HUES64 (cell line): ENCODE results near the gene PHF12. TPM values are rescaled to one million over a fixed set of nuclear protein-coding genes. Genes with fewer than 3 reads are reported as not detected.

Source experiments
- H3K27ac ChIP-seq: 2 replicates; pipeline ENCODE4 v1.7.0; 2013; ENCODE audit warnings: low read depth, low read length, inconsistent platforms
- H3K27me3 ChIP-seq: 2 replicates; pipeline ENCODE4 v1.6.1; 2013; ENCODE audit warnings: mild to moderate bottlenecking, low read length; ENCODE audit not compliant: insufficient read depth
- H3K36me3 ChIP-seq: 2 replicates; pipeline ENCODE4 v1.6.1; 2013; ENCODE audit warnings: mild to moderate bottlenecking, low read length; ENCODE audit not compliant: insufficient read depth
- H3K4me1 ChIP-seq: 2 replicates; pipeline ENCODE4 v1.6.1; 2013; ENCODE audit warnings: mild to moderate bottlenecking, low read length, moderate library complexity; ENCODE audit not compliant: insufficient read depth
- H3K4me3 ChIP-seq: 2 replicates; pipeline ENCODE4 v1.5.1; 2013; ENCODE audit warnings: mild to moderate bottlenecking, low read length, moderate library complexity
- H3K9ac ChIP-seq: 2 replicates; pipeline ENCODE4 v1.6.1; 2013; ENCODE audit warnings: mild to moderate bottlenecking, low read depth, low read length
- H3K9me3 ChIP-seq: 2 replicates; pipeline ENCODE4 v1.6.1; 2013; ENCODE audit warnings: low read depth, low read length; ENCODE audit not compliant: insufficient read depth
- WGBS: fragments of 150-250, 120-280 bp; methylation state at CpG from one replicate; pipeline ENCODE4 v1.1.7; 2013; ENCODE audit warnings: missing lambda C conversion rate; 5-methylcytosine and 5-hydroxymethylcytosine counted together
- polyA plus RNA-seq, 2 experiments: library from polyadenylated mRNA; stranded (reverse); fragments of 50-300 nt; gene quantifications; one replicate each; pipeline ENCODE4 v1.2.3, GENCODE V29; 2013

PHF12 gene
- polyA plus RNA-seq (2013, experiment 1 of 2), result 27.3 TPM
- polyA plus RNA-seq (2013, experiment 2 of 2), result 33.0 TPM

GRCh38 chr17:28951428-28951990 is at the start of gene PHF12:
TSS of gene PHF12 (minus strand) at chr17:28951518. CDS start at chr17:28950960, 558 bp downstream.
- Histone ChIP-seq H3K36me3 (peaks cover 11% of the 10 kb centered on the region; the same call in 1 of the 2 replicates), H3K4me1 (peaks cover 23% of the 10 kb centered on the region), H3K9me3 (no peaks in the 10 kb centered on the region), H3K9ac (peak within 1 kb of the TSS; percentile 86), H3K27ac (peak within 1 kb of the TSS; percentile 96), H3K4me3 (peak within 1 kb of the TSS; percentile 63), H3K27me3 (no peaks in the 10 kb centered on the region)
- under 1% methylated on average over 51 of the region's 51 CpGs for WGBS

- H3K36me3 ChIP-seq, result no peaks in the 10 kb centered on the region
- no peak overlapping the region for H3K4me3 ChIP-seq
- H3K27ac ChIP-seq, result no peak overlapping the region
- WGBS, result 97% methylated on average over 4 of the region's 5 CpGs
- H3K9me3 ChIP-seq, result no peaks in the 10 kb centered on the region
- peaks cover 36% of the 10 kb centered on the region for H3K27me3 ChIP-seq
- no peak overlapping the region for H3K9ac ChIP-seq
- H3K4me1 ChIP-seq, result peaks cover 29% of the 10 kb centered on the region
Measured at GRCh38 chr17:29000973-29001372, 49.7 kb upstream of the PHF12 start.

GRCh38 chr17:28999206-28999605 is 47.9 kb upstream of the PHF12 start:
- no peak overlapping the region for H3K4me3 ChIP-seq
- H3K27me3 ChIP-seq, result peaks cover 21% of the 10 kb centered on the region

GRCh38 chr17:28997806-28998205 is 46.5 kb upstream of the PHF12 start:
- no peak overlapping the region for H3K9ac ChIP-seq
- 91% methylated on average over 1 of the region's 1 CpG for WGBS
- H3K4me1 ChIP-seq, result peaks cover 20% of the 10 kb centered on the region
- H3K36me3 ChIP-seq, result no peaks in the 10 kb centered on the region
- no peak overlapping the region for H3K27ac ChIP-seq
- H3K9me3 ChIP-seq, result no peaks in the 10 kb centered on the region
- H3K27me3 ChIP-seq, result peaks cover 12% of the 10 kb centered on the region; the same call in 1 of the 2 replicates
- no peak overlapping the region for H3K4me3 ChIP-seq

More at GRCh38 chr17:28999206-28999605, 47.9 kb upstream of the PHF12 start:
- WGBS, result 95% methylated on average over 3 of the region's 5 CpGs
- no peaks in the 10 kb centered on the region for H3K36me3 ChIP-seq
- no peak overlapping the region for H3K9ac ChIP-seq
- no peak overlapping the region for H3K27ac ChIP-seq
- peaks cover 29% of the 10 kb centered on the region for H3K4me1 ChIP-seq
- H3K9me3 ChIP-seq, result no peaks in the 10 kb centered on the region

GRCh38 chr17:28996554-28997096 is 45.3 kb upstream of the PHF12 start:
- H3K27ac ChIP-seq, result no peak overlapping the region
- peaks cover 12% of the 10 kb centered on the region; the same call in 1 of the 2 replicates for H3K27me3 ChIP-seq
- 71% methylated on average over 5 of the region's 5 CpGs for WGBS
- H3K4me1 ChIP-seq, result peaks cover 9% of the 10 kb centered on the region
- no peaks in the 10 kb centered on the region for H3K9me3 ChIP-seq
- H3K4me3 ChIP-seq, result no peak overlapping the region
- no peaks in the 10 kb centered on the region for H3K36me3 ChIP-seq
- no peak overlapping the region for H3K9ac ChIP-seq

- Histone ChIP-seq H3K27me3 (peaks cover 12% of the 10 kb centered on the region; the same call in 1 of the 2 replicates), H3K4me1 (peaks cover 9% of the 10 kb centered on the region), H3K4me3 (no peak overlapping the region), H3K9ac (no peak overlapping the region), H3K36me3 (no peaks in the 10 kb centered on the region), H3K27ac (no peak overlapping the region), H3K9me3 (no peaks in the 10 kb centered on the region)
- WGBS, result 93% methylated on average over 13 of the region's 13 CpGs
Measured at GRCh38 chr17:28993645-28994426, 42.5 kb upstream of the PHF12 start.

GRCh38 chr17:28992625-28993600 is 41.6 kb upstream of the PHF12 start:
- WGBS, result 95% methylated on average over 9 of the region's 11 CpGs
- peaks cover 9% of the 10 kb centered on the region for H3K4me1 ChIP-seq

GRCh38 chr17:28992185-28992584 is 40.9 kb upstream of the PHF12 start:
- 94% methylated on average over 7 of the region's 7 CpGs for WGBS
- Histone ChIP-seq H3K9ac (no peak overlapping the region), H3K4me3 (no peak overlapping the region), H3K36me3 (no peaks in the 10 kb centered on the region), H3K9me3 (no peaks in the 10 kb centered on the region), H3K4me1 (peaks cover 9% of the 10 kb centered on the region), H3K27me3 (peaks cover 1% of the 10 kb centered on the region; the same call in 1 of the 2 replicates), H3K27ac (no peak overlapping the region)

More at GRCh38 chr17:28992625-28993600, 41.6 kb upstream of the PHF12 start:
- H3K27me3 ChIP-seq, result peaks cover 6% of the 10 kb centered on the region; the same call in 1 of the 2 replicates
- no peak overlapping the region for H3K27ac ChIP-seq
- no peaks in the 10 kb centered on the region for H3K9me3 ChIP-seq
- no peak overlapping the region for H3K4me3 ChIP-seq
- H3K36me3 ChIP-seq, result no peaks in the 10 kb centered on the region
- H3K9ac ChIP-seq, result no peak overlapping the region

GRCh38 chr17:28991779-28992178 is 40.5 kb upstream of the PHF12 start:
- WGBS, result 89% methylated on average over 8 of the region's 8 CpGs
- Histone ChIP-seq H3K9ac (no peak overlapping the region), H3K4me3 (no peak overlapping the region), H3K36me3 (no peaks in the 10 kb centered on the region), H3K27me3 (no peaks in the 10 kb centered on the region; the same call in 1 of the 2 replicates), H3K4me1 (peaks cover 9% of the 10 kb centered on the region), H3K27ac (no peak overlapping the region), H3K9me3 (no peaks in the 10 kb centered on the region)

- no peaks in the 10 kb centered on the region for H3K9me3 ChIP-seq
- H3K27ac ChIP-seq, result no peak overlapping the region
- no peak overlapping the region for H3K4me3 ChIP-seq
- peaks cover 11% of the 10 kb centered on the region; the same call in 1 of the 2 replicates for H3K27me3 ChIP-seq
- H3K4me1 ChIP-seq, result peaks cover 14% of the 10 kb centered on the region
- H3K9ac ChIP-seq, result no peak overlapping the region
- no peaks in the 10 kb centered on the region for H3K36me3 ChIP-seq
Measured at GRCh38 chr17:28989028-28989427, 37.7 kb upstream of the PHF12 start.
